Measurements from ENCODE around the gene RABL3.

DNA sequence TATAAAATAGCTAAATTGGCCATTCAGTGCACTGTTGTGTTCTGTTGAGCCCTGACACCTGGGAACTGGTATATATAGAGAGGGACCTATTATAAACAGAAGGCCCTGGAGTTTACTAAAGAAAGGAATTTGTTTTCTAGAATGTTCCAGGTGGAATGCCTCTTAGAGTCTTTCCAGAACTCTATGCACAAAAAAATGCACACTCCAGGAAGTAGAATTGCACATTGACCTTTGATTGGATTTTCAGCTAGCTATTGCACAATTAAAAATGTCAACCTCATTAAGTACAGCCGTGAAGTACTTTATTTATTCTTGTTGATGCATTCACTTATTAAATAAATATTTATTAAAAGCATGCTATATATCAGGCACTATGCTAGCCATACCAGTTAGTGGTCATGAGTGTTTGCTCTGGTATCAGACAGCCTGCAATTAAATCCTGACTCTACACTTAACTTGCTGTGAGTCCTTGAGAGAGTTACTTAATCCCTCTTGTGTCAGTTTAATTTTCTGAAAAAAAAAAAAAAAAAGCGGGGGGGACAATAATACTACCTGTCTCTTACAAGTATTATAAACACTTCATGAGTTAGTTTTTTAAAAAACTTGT lies 105.4 kb downstream of the RABL3 start:
- TF ChIP-seq, protein P1, sequence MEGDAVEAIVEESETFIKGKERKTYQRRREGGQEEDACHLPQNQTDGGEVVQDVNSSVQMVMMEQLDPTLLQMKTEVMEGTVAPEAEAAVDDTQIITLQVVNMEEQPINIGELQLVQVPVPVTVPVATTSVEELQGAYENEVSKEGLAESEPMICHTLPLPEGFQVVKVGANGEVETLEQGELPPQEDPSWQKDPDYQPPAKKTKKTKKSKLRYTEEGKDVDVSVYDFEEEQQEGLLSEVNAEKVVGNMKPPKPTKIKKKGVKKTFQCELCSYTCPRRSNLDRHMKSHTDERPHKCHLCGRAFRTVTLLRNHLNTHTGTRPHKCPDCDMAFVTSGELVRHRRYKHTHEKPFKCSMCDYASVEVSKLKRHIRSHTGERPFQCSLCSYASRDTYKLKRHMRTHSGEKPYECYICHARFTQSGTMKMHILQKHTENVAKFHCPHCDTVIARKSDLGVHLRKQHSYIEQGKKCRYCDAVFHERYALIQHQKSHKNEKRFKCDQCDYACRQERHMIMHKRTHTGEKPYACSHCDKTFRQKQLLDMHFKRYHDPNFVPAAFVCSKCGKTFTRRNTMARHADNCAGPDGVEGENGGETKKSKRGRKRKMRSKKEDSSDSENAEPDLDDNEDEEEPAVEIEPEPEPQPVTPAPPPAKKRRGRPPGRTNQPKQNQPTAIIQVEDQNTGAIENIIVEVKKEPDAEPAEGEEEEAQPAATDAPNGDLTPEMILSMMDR (IDR thresholded peaks at IDR 0.05) = no peak
- TF ChIP-seq EZH2 (IDR thresholded peaks at IDR 0.05) (no peak), EZH2phosphoT487 (IDR thresholded peaks at IDR 0.05) (no peak)

Data from neural progenitor cell (in vitro differentiated cells).